B cell (primary cell): ENCODE results near the gene AK1. TPM values are rescaled to one million over a fixed set of nuclear protein-coding genes. Genes with fewer than 3 reads are reported as not detected.

Experiments
- ATAC-seq: fragments of 200-7000 bp; cut with Tn5 transposase; one replicate; pipeline ENCODE4 v1.10.0; 2021; ENCODE audit warnings: low read depth, mild to moderate bottlenecking, moderate number of reproducible peaks, moderate library complexity
- CTCF ChIA-PET: fragments of 350-600 bp; sonication (Branson Sonifier 250); formaldehyde crosslinking; loops from one replicate; lab custom pipeline; 2021; ENCODE audit warnings: antibody characterized with exemption, inconsistent platforms; lab: Charles Lee
- POLR2A ChIA-PET: fragments of 350-600 bp; sonication (Branson Sonifier 250); formaldehyde crosslinking; loops from one replicate; lab custom pipeline; 2021; ENCODE audit warnings: antibody characterized with exemption; lab: Charles Lee
- DNase-seq: peaks from one replicate; pipeline ENCODE4 v3.0.0; 2013
- H2AFZ ChIP-seq: 2 replicates; pipeline ENCODE4 v1.6.1; 2012; ENCODE audit warnings: mild to moderate bottlenecking, low read depth, low read length; ENCODE audit not compliant: insufficient read depth, poor library complexity, severe bottlenecking
- H3K27ac ChIP-seq, 2 donors: 1 replicate in 1 of 2; 2 replicates in 1 of 2; pipeline ENCODE4 v1.5.1; 2012 to 2013; ENCODE audit warnings: low read length in 2 of 2, mild to moderate bottlenecking in 2 of 2, moderate library complexity in 1 of 2
- H3K27me3 ChIP-seq, 4 experiments: fragments of 200-600 bp in 1 of 4; sonication (generic) in 1 of 4; replicated peaks in 1 of 4; 1 replicate in 2 of 4; 2 replicates in 2 of 4; pipeline versions ENCODE4 v1.6.1 to v1.7.0; 2013 to 2016; ENCODE audit warnings: low read length in 3 of 4, mild to moderate bottlenecking in 2 of 4, mixed read lengths in 1 of 4, moderate library complexity in 1 of 4; ENCODE audit not compliant: insufficient read depth in 4 of 4, control insufficient read depth in 3 of 4; ENCODE audit errors: control extremely low read depth in 1 of 4
- H3K36me3 ChIP-seq, 2 experiments: replicated peaks in 1 of 2; 1 replicate in 1 of 2; 2 replicates in 1 of 2; pipeline versions ENCODE4 v1.6.1 to v1.7.1; 2013; ENCODE audit warnings: low read length in 1 of 2; ENCODE audit not compliant: insufficient read depth in 2 of 2, control insufficient read depth in 1 of 2; ENCODE audit errors: control extremely low read depth in 1 of 2, extremely low read depth in 1 of 2
- H3K4me1 ChIP-seq, 2 donors: fragments of 200-600 bp in 1 of 2; sonication (generic) in 1 of 2; 1 replicate in 1 of 2; 2 replicates in 1 of 2; pipeline versions ENCODE4 v1.5.1 to v1.6.1; 2013 to 2017; ENCODE audit warnings: low read length in 2 of 2; ENCODE audit not compliant: control insufficient read depth in 2 of 2, insufficient read depth in 2 of 2
- H3K4me2 ChIP-seq: replicated peaks from 2 replicates; pipeline ENCODE3; 2012; ENCODE audit warnings: mild to moderate bottlenecking, low read depth, low read length; ENCODE audit not compliant: poor library complexity, severe bottlenecking
- H3K4me3 ChIP-seq, 5 experiments: fragments of 200-600 bp in 1 of 5; sonication (generic) in 1 of 5; 1 replicate in 3 of 5; 2 replicates in 2 of 5; pipeline versions ENCODE4 v1.5.1 to v1.7.0; 2011 to 2016; ENCODE audit warnings: low read length in 4 of 5, mild to moderate bottlenecking in 4 of 5, low read depth in 2 of 5, control low read depth in 1 of 5, moderate library complexity in 1 of 5; ENCODE audit not compliant: insufficient read depth in 1 of 5; ENCODE audit errors: control extremely low read depth in 1 of 5, extremely low read depth in 1 of 5
- H3K79me2 ChIP-seq: fragments of 200-600 bp; sonication (generic); one replicate; pipeline ENCODE4 v1.6.0; 2016; ENCODE audit warnings: low read length; ENCODE audit not compliant: control insufficient read depth, insufficient read depth
- H3K9ac ChIP-seq: fragments of 200-600 bp; sonication (generic); 2 replicates; pipeline ENCODE4 v1.6.1; 2017; ENCODE audit warnings: mild to moderate bottlenecking, low read length, moderate library complexity
- H3K9me3 ChIP-seq, 3 donors: one replicate each; pipeline versions ENCODE4 v1.6.1 to v1.7.1; 2013; ENCODE audit warnings: low read length in 2 of 3; ENCODE audit not compliant: control insufficient read depth in 2 of 3, insufficient read depth in 1 of 3; ENCODE audit errors: control extremely low read depth in 1 of 3
- H4K20me1 ChIP-seq: 2 replicates; pipeline ENCODE4 v1.6.0; 2012; ENCODE audit warnings: mild to moderate bottlenecking, low read length; ENCODE audit not compliant: insufficient read depth, control insufficient read depth, poor library complexity, severe bottlenecking
- H3K27ac Mint-ChIP-seq: one replicate; pipeline ENCODE4 v1.8.0; 2021; ENCODE audit warnings: mixed read lengths
- H3K27me3 Mint-ChIP-seq: one replicate; pipeline ENCODE4 v1.8.0; 2021; ENCODE audit warnings: mixed read lengths
- H3K4me1 Mint-ChIP-seq: one replicate; pipeline ENCODE4 v1.8.0; 2021; ENCODE audit warnings: mixed read lengths
- H3K4me3 Mint-ChIP-seq: one replicate; pipeline ENCODE4 v1.8.0; 2021; ENCODE audit warnings: mixed read lengths
- H3K9me3 Mint-ChIP-seq: one replicate; pipeline ENCODE4 v1.8.0; 2022; ENCODE audit warnings: mixed read lengths; ENCODE audit not compliant: insufficient read depth
- CTCF ChIP-seq: fragments of 200-600 bp; IDR thresholded peaks from one replicate; pipeline ENCODE4 v1.8.0; 2022; ENCODE audit warnings: antibody characterized with exemption, mild to moderate bottlenecking
- EZH2 ChIP-seq: IDR thresholded peaks from 2 replicates; pipeline ENCODE4 v1.6.1; 2012; ENCODE audit warnings: borderline replicate concordance, low read depth, mild to moderate bottlenecking, moderate library complexity, low read length; ENCODE audit not compliant: insufficient read depth, poor library complexity, severe bottlenecking
- WGBS: methylation state at CpG from one replicate; pipeline ENCODE4 v1.1.5; 2013; ENCODE audit warnings: missing lambda C conversion rate; ENCODE audit not compliant: insufficient coverage; 5-methylcytosine and 5-hydroxymethylcytosine counted together
- intact Hi-C: fragments of 100-400 bp; cut with micrococcal nuclease; formaldehyde crosslinking; loops from one replicate; pipeline ENCODE4 v1.10.0; 2022
- polyA plus RNA-seq: library from polyadenylated mRNA; depleted of rRNA; stranded (reverse); fragments of >200 nt; gene quantifications from 2 replicates; pipeline ENCODE4 v1.2.3, GENCODE V29; 2012
- total RNA-seq, 2 donors: library from RNA; stranded (reverse); fragments of 120-200 nt in 1 of 2; gene quantifications; 1 replicate in 1 of 2; 2 replicates in 1 of 2; pipeline versions ENCODE4 v1.2.3 to v1.2.4, GENCODE V29; 2013 to 2022

Gene AK1
- total and polyA plus RNA-seq, 2 donors (not counting 1 experiment from before 2014, with no cell fraction given), result 28.0 to 31.8 TPM

GRCh38 chr9:127917603-127918002 lies 40.1 kb upstream of the AK1 start:
- 11% methylated on average over 6 of the region's 6 CpGs for WGBS
- no peaks in the 10 kb centered on the region for H3K27me3 Mint-ChIP-seq

More at GRCh38 chr9:127917603-127918002, 40.1 kb upstream of the AK1 start:
- H3K9me3 Mint-ChIP-seq, result no peaks in the 10 kb centered on the region
- POLR2A ChIA-PET, result interaction anchor here (0.7 to 6.4 kb wide), 8 partner anchors 10 to 186 kb away, joined by 3 to 228 read pairs (median 5); partner anchors contain the start of genes ENG, ST6GALNAC6 and TOR2A
- H3K4me2 ChIP-seq, result peak overlapping the region; percentile 100
- peaks cover 67% of the 10 kb centered on the region for H3K79me2 ChIP-seq
- H3K4me1 ChIP-seq, result peaks cover 46 to 73% of the 10 kb centered on the region in 2 donors
- H3K9me3 ChIP-seq, result no peaks in the 10 kb centered on the region
- H4K20me1 ChIP-seq, result no peaks in the 10 kb centered on the region
- CTCF ChIA-PET, result interaction anchor here (0.6 to 17.3 kb wide), 10 partner anchors 13 to 183 kb away, joined by 3 to 237 read pairs (median 5); partner anchors contain the start of genes CDK9 and TOR2A
- H3K27ac Mint-ChIP-seq, result peak overlapping the region; percentile 95
- peak overlapping the region; percentile 94 for H3K4me3 Mint-ChIP-seq
- H2AFZ ChIP-seq, result no peak overlapping the region
- ATAC-seq, result peak; percentile 57
- H3K27me3 ChIP-seq, result peaks cover 0 to 3% (median 0%) of the 10 kb centered on the region in 4 experiments
- peak; percentile 92 for DNase-seq
- H3K27ac ChIP-seq, result peak overlapping the region; percentile 81 to 86
- H3K9ac ChIP-seq, result peak overlapping the region; percentile 66
- peak overlapping the region in 4 of 5 experiments; percentile 41 to 99 (median 56) for H3K4me3 ChIP-seq
- peaks cover 64% of the 10 kb centered on the region for H3K4me1 Mint-ChIP-seq
- peaks cover 0 to 17% of the 10 kb centered on the region in 2 experiments for H3K36me3 ChIP-seq
- TF ChIP-seq CTCF (no peak), EZH2 (no peak)
- intact Hi-C loops, result loop anchor here (1.0 to 5.0 kb wide), 11 partner anchors 11 to 693 kb away; partner anchors contain the start of genes FPGS, PIP5KL1, ST6GALNAC6 and STXBP1
